CD4-positive, alpha-beta T cell treated with Interferon alpha-2 for 1 hour (primary cell): Measurements from ENCODE around the gene RERE.
"Not testable (repeated sequence)": the region's sequence is repeated elsewhere in the genome, so short reads cannot be mapped to it uniquely, and the experiment has no call there.

ENCODE experiments used
- DNase-seq, 2 donors: peaks; one replicate each; pipeline ENCODE4 v3.0.0-alpha.2; 2020 to 2022

Gene RERE

GRCh38 chr1:8747879-8748825, 69.3 kb downstream of the RERE start:
- DNase-seq, result no peak

DNA sequence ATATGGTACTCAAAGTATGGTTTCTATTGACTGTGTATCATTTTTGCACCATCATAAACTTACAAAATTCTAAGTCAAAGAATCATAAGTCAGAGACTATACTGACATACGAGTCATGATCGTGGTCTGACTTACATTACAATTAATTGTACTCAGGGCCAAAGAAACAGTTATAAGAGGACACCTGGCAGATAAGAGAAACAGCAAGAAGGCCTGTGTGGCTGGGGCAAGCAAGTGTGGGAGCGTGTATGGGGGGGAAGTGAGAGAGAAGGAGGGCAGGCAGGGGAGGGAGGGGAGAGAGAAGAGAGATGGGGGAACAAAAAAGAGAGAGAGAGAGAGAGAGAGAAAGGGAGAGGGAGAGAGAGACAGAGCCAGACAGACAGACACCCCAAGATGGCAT, 70.9 kb downstream of the RERE start:
- DNase-seq, result no peak

- DNase-seq, result no peak
Measured at GRCh38 chr1:8745749-8746390, 71.6 kb downstream of the RERE start.

DNA sequence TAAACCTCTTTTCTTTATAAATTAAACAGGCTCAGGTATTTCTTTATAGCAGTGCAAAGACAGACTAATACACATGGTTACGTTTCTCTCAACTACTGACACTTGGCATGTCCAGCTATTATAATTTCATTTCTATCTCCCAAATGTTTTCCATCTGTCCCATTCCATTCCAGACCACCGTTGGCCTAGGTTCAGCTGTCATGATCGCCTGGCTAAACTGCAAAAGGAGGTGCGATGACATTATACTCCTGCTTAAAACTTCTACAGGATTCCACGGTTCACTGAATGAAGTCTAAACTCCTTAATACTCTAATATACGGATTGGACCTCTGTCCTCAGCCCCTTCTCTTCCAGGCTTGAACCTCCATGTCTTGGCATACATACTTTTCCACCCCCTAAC, 72.1 kb downstream of the RERE start:
- no peak for DNase-seq

- DNase-seq, result no peak
Measured at GRCh38 chr1:8742022-8742924, 75.2 kb downstream of the RERE start.

GRCh38 chr1:8740034-8740449, 77.4 kb downstream of the RERE start:
- DNase-seq, result no peak

DNA sequence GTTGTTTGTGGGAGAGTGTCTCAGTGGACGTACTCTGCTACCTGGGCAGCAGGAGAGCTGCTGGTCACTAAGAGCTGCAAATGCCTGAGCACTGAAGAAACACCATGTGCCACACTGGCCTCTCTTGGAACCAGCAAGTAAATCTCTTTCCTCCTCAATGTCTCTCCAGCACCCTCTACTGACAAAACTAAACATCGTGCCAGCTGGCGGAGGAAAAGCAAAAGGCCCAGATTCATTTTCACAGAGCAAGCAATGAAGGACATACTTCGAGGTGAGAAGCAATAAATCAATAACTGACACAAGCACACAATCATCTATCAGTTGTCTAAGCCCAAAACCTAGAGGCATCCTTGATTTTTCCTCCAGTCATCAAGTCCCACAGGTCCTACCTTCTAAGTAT, 78.1 kb downstream of the RERE start:
- no peak for DNase-seq

DNA sequence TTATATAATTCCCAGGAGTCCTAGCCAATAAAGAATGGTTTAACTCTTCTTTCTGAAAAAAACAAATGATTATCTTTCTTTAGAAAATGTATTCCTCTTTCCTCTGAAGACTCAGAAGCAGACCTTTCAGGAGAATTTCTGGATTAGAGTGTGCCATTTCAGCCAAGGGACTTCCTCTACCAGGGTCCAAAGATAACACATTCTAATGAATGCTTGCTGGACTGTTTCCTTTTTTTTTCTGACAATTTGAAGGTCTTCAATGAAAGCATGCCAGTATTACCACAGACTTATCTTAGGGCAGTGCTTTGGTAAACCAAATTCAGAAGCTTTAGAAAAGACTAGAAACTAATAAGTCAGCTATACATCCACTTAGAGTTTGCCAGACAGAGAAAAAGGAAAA, 80.5 kb downstream of the RERE start:
- DNase-seq, result no peak

GRCh38 chr1:8733484-8733883, 84.0 kb downstream of the RERE start:
- DNase-seq, result no peak

GRCh38 chr1:8731162-8731561, 86.3 kb downstream of the RERE start:
- DNase-seq, result no peak

GRCh38 chr1:8728464-8728863, 89.0 kb downstream of the RERE start:
- no peak for DNase-seq

DNA sequence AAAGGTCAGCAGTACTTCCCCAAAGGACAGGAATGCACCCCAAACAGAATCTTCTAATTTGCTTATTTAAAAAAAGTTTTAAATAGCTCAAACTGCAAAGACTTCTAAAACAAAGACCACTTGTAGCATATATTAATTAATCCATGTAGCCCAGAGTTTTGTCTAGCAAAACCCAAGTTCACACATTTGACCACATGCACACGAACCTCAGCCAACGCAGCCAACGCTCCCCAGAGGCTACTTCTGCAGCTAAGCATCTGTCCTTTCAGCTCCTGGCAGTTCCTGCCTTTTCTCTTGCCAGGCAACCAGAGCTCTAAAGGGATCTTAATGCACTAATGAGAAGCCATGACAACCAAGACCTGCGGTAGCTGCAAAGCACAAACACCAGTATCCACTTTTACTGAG, 89.6 kb downstream of the RERE start:
- DNase-seq, result no peak

GRCh38 chr1:8727316-8727715, 90.1 kb downstream of the RERE start:
- not testable (repeated sequence) for DNase-seq

- DNase-seq, result not testable (repeated sequence)
Measured at GRCh38 chr1:8726801-8727186, 90.6 kb downstream of the RERE start.

DNA sequence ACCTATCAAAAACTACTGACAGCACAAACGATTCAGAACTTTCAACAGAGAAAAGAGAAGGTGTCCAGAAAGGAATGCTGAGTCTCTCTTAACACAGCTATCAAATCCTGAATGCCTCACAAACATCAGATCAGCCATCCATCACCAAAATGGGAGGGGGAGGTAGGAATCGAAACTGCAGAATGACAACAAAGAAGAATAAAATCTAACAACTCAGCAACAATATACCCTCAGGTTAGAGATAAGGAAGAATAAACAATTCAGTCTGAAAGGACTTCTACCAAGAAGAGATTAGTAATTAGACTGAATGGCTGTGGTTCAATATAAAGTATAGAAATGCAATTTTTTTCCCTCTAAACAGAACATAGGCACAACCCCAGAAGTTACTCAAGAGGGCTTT, 94.4 kb downstream of the RERE start:
- DNase-seq, result no peak

GRCh38 chr1:8722366-8722765, 95.1 kb downstream of the RERE start:
- DNase-seq, result no peak

DNA sequence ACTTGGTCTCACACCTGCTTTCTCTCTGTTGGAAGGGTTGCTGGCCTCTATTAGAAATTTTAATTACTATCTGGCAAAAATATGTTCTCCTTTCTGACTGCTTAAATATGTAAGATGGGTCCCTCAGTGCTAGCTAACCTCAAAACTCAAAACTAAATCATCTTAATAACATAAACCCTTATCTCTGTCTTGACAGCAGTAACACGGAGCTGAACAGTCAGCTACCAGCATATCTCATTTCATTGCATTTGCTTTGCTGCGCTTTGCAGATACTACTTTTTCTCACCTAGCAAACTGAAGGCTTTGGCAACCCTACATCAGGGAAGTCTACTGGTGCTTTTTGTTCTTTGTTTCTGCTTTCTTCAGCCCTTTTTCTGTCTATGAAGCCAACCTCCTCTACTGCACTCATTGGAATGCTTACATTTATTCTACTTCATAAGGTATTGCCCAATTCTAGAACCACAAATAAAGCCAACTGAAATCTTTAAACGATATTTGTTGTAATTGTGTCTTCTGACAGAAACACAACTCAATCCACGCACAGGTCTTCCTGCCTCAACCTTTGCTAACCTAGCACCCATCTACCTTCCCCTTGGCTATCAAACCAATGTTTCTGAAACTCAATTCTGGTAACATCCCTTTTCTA, 95.6 kb downstream of the RERE start:
- DNase-seq, result no peak

DNA sequence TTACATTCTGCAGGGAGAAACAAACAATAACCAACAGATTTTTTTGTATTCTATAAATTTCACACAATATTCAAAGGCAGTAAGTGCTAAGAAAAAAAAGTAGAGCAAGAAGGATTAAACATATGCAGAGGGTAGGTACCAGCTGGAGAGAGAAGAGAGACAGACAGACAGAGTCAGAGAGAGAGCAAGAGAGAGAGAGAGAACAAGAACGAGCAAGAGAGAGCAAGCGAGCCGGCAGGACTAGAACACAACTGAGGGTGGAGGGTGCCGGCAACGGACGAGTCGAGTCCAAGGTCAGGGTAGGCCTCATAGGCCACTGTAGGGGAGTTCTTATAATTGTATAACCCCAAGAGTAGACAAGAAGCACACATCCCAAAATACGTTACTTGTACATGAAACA, 97.1 kb downstream of the RERE start:
- no peak for DNase-seq

GRCh38 chr1:8718850-8719361, 98.5 kb downstream of the RERE start:
- no peak for DNase-seq

DNA sequence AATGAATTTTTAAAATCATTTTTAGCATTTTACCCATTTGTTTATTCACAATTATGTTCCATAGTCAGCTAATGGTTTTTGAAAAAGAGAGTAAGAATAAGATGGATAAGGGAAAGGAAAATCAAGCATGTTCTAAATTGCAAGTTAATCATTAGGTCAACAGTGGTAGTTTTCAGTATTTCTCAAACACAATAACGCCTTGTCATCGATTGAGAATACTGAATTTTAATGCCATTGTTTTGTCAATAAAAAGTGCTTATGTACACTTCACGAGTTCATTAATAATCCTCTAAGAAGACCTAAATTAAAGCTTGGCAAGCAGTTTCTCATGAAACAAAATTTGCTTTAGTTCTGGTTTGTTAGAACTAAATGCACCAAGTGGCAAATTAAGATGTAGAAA, 100.3 kb downstream of the RERE start:
- no peak for DNase-seq

GRCh38 chr1:8716238-8716637, 101.2 kb downstream of the RERE start:
- DNase-seq, result no peak

DNA sequence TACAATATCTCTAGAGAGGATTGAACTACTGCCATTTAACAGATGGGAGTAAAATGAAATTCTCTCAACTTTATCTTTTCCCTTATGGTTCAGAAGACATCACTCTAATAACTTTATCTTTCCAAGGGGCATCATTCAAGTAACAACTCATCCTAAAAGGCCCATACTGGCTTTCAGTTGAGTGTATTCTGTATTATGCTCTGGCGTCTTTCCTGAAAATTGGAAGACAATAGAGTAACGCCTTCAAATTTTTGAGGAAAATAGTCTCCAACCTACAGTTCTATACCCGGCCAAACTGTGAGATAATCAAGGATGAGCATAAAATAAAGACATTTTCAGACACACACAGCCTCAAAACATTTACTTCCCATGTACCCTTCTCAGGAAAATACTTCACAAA, 103.3 kb downstream of the RERE start:
- DNase-seq, result no peak
